SH-SY5Y (cell line): Measurements from ENCODE around the gene THADA.

Experiments
- GATA2 ChIP-seq: IDR thresholded peaks from 2 replicates; pipeline ENCODE4 v1.6.1; 2011; ENCODE audit warnings: mild to moderate bottlenecking, low read depth, low read length
- GATA3 ChIP-seq: IDR thresholded peaks from 2 replicates; pipeline ENCODE4 v1.6.1; 2011; ENCODE audit warnings: low read depth, mild to moderate bottlenecking, low read length, moderate library complexity

GRCh38 chr2:43210125-43210466 lies 385.7 kb downstream of the THADA start:
- TF ChIP-seq GATA3 (no peak), GATA2 (no peak)
